K562 (cell line): ENCODE measurements around the gene PRELID3B. TPM values are rescaled to one million over a fixed set of nuclear protein-coding genes. Genes with fewer than 3 reads are reported as not detected.

ENCODE experiments used
- ATAC-seq: fragments of 200-7000 bp; cut with Tn5 transposase; 3 replicates; pipeline ENCODE4 v1.9.1; 2020; ENCODE audit warnings: moderate library complexity
- BruUV-seq: library from RNA; stranded (reverse); fragments of 400-500 nt; replicated peaks from 2 replicates; lab custom pipeline; 2021; lab: Mats Ljungman, UMichigan
- CTCF ChIA-PET: fragments of 300-600 bp; formaldehyde crosslinking; extraction: SDS; loops from one replicate; lab custom pipeline; 2021; ENCODE audit warnings: low intra/inter-chr PET ratio; lab: Yijun Ruan, JAX
- POLR2A ChIA-PET: fragments of 300-600, 350-650 bp; sonication (Branson Sonifier 250); formaldehyde crosslinking; extraction: SDS; loops from one replicate; lab custom pipeline; 2021; ENCODE audit warnings: antibody characterized with exemption, inconsistent platforms; lab: Yijun Ruan, JAX
- DNase-seq, 4 experiments: peaks; one replicate each; pipeline versions ENCODE4 v3.0.0 to v3.0.0-alpha.2; 2011 to 2018; ENCODE audit warnings: low spot score in 3 of 4, mixed read lengths in 3 of 4; ENCODE audit errors: extremely low read depth in 1 of 4
- FAIRE-seq: peaks from 2 replicates; lab custom pipeline; 2011; peaks lifted over from hg19 to GRCh38; lab: Jason Lieb, UNC
- H2AFZ ChIP-seq: 2 replicates; pipeline ENCODE4 v1.6.0; 2011; ENCODE audit warnings: low read depth, low read length, control low read depth, inconsistent platforms
- H3K27ac ChIP-seq: fragments of 200-600 bp; 3 replicates; pipeline ENCODE4 v1.8.0; 2011; ENCODE audit warnings: low read depth, mild to moderate bottlenecking, control low read depth, inconsistent platforms, low read length, moderate library complexity, mixed read lengths; ENCODE audit errors: extremely low read depth
- H3K27me3 ChIP-seq, 2 experiments: fragments of 300-600 bp in 1 of 2; 2 replicates in 1 of 2; 3 replicates in 1 of 2; pipeline versions ENCODE4 v1.6.0 to v1.8.0; 2011; ENCODE audit warnings: inconsistent platforms in 2 of 2, low read length in 2 of 2, mild to moderate bottlenecking in 1 of 2, mixed read lengths in 1 of 2, moderate library complexity in 1 of 2; ENCODE audit not compliant: control insufficient read depth in 2 of 2, insufficient read depth in 2 of 2
- H3K36me3 ChIP-seq: fragments of 300-600 bp; 3 replicates; pipeline ENCODE4 v1.8.0; 2011; ENCODE audit warnings: mild to moderate bottlenecking, low read length, inconsistent platforms; ENCODE audit not compliant: control insufficient read depth, insufficient read depth
- H3K4me1 ChIP-seq, 2 experiments: fragments of 200-600 bp in 1 of 2; replicated peaks in 1 of 2; 2 replicates in 1 of 2; 3 replicates in 1 of 2; pipeline versions ENCODE4 v1.5.1 to v1.8.0; 2011; ENCODE audit warnings: inconsistent platforms in 2 of 2, low read length in 2 of 2, mild to moderate bottlenecking in 1 of 2, mixed read lengths in 1 of 2, moderate library complexity in 1 of 2; ENCODE audit not compliant: control insufficient read depth in 2 of 2, insufficient read depth in 2 of 2
- H3K4me2 ChIP-seq: 2 replicates; pipeline ENCODE4 v1.6.1; 2011; ENCODE audit warnings: low read length, control low read depth, inconsistent platforms, mixed read lengths; ENCODE audit not compliant: insufficient read depth
- H3K4me3 ChIP-seq: fragments of 200-600 bp; sonication (generic), shearing (Covaris generic); 2 replicates; pipeline ENCODE4 v1.5.1; 2016; ENCODE audit warnings: control low read depth, inconsistent platforms
- H3K79me2 ChIP-seq: fragments of 200-600 bp; 3 replicates; pipeline ENCODE4 v1.8.0; 2011; ENCODE audit warnings: low read length, inconsistent platforms; ENCODE audit not compliant: control insufficient read depth, insufficient read depth
- H3K9ac ChIP-seq, 2 experiments: 2 replicates each; pipeline versions ENCODE4 v1.6.0 to v1.6.1; 2011; ENCODE audit warnings: low read depth in 2 of 2, low read length in 2 of 2, control low read depth in 1 of 2, inconsistent platforms in 1 of 2, mild to moderate bottlenecking in 1 of 2, mixed read lengths in 1 of 2; ENCODE audit not compliant: insufficient read depth in 1 of 2
- H3K9me1 ChIP-seq: one replicate; pipeline ENCODE4 v1.6.0; 2011; ENCODE audit warnings: inconsistent platforms, mild to moderate bottlenecking, low read length, moderate library complexity; ENCODE audit not compliant: control insufficient read depth, insufficient read depth
- H3K9me3 ChIP-seq: replicated peaks from 2 replicates; pipeline ENCODE4 v1.5.1; 2011; ENCODE audit warnings: low read depth, low read length, inconsistent platforms; ENCODE audit not compliant: control insufficient read depth, insufficient read depth
- H4K20me1 ChIP-seq: replicated peaks from 2 replicates; pipeline ENCODE4 v1.6.1; 2011; ENCODE audit warnings: low read length, inconsistent platforms, mixed read lengths; ENCODE audit not compliant: control insufficient read depth, insufficient read depth
- BACH1 ChIP-seq: fragments of 200-800 bp; sonication (Bioruptor generic); IDR thresholded peaks from 2 replicates; pipeline ENCODE4 v1.6.1; 2016; ENCODE audit warnings: missing genetic modification characterization, missing compliant biosample characterization
- JUN ChIP-seq, 2 experiments: sonication (generic) in 1 of 2; formaldehyde crosslinking in 1 of 2; IDR thresholded peaks; 2 replicates each; pipeline versions ENCODE4 v1.6.1 to v1.8.0; 2012 to 2022; ENCODE audit warnings: borderline replicate concordance in 2 of 2, mild to moderate bottlenecking in 2 of 2, improper control_type of control experiment in 1 of 2, low read depth in 1 of 2, low read length in 1 of 2, missing genetic modification reagents in 1 of 2
- LCOR ChIP-seq: sonication (generic); formaldehyde crosslinking; IDR thresholded peaks from 2 replicates; pipeline ENCODE4 v1.8.0; 2022; ENCODE audit warnings: mild to moderate bottlenecking, missing genetic modification reagents
- POLR2AphosphoS5 ChIP-seq: IDR thresholded peaks from 2 replicates; pipeline ENCODE4 v1.6.1; 2011; ENCODE audit warnings: mild to moderate bottlenecking, low read depth, low read length, moderate library complexity; ENCODE audit not compliant: control insufficient read depth, insufficient read depth
- RBFOX2 ChIP-seq: fragments of 200-400 bp; formaldehyde crosslinking; IDR thresholded peaks from 2 replicates; pipeline ENCODE4 v1.6.1; 2017; ENCODE audit warnings: low read depth, mild to moderate bottlenecking, low read length, moderate library complexity
- YBX1 ChIP-seq: fragments of 450-650 bp; IDR thresholded peaks from 2 replicates; pipeline ENCODE4 v1.7.1; 2016; ENCODE audit warnings: mild to moderate bottlenecking
- ZNF384 ChIP-seq: IDR thresholded peaks from 2 replicates; pipeline ENCODE4 v1.6.1; 2012; ENCODE audit warnings: low read depth, low read length, improper control_type of control experiment
- ZNF511 ChIP-seq: sonication (generic); formaldehyde crosslinking; IDR thresholded peaks from 2 replicates; pipeline ENCODE4 v1.8.0; 2022; ENCODE audit warnings: mild to moderate bottlenecking, missing genetic modification reagents
- ZNF589 ChIP-seq: fragments of 200-800 bp; sonication (Bioruptor generic); IDR thresholded peaks from 2 replicates; pipeline ENCODE4 v1.6.1; 2016; ENCODE audit warnings: low read depth, missing genetic modification characterization, missing compliant biosample characterization
- ZNF644 ChIP-seq: fragments of 200-800 bp; sonication (Bioruptor generic); IDR thresholded peaks from 2 replicates; pipeline ENCODE4 v1.6.1; 2016; ENCODE audit warnings: low read depth, missing genetic modification characterization, missing compliant biosample characterization
- WGBS: fragments of 100-300 bp; shearing (Covaris generic); methylation state at CpG from one replicate; pipeline ENCODE4 v1.1.6; 2016; ENCODE audit warnings: low coverage, mixed read lengths; ENCODE audit not compliant: insufficient coverage; ENCODE audit errors: missing lambda C conversion rate; 5-methylcytosine and 5-hydroxymethylcytosine counted together
- in situ Hi-C: fragments of 300-500 bp; cut with MboI; formaldehyde crosslinking; loops from 4 replicates; pipeline ENCODE4 v1.15.0; 2018; ENCODE audit warnings: inconsistent platforms, mixed read lengths
- intact Hi-C: fragments of 100-400 bp; cut with micrococcal nuclease; formaldehyde crosslinking; loops from 2 replicates; pipeline ENCODE4 v1.14.2; 2022
- polyA plus RNA-seq, 8 experiments: library from polyadenylated mRNA; depleted of rRNA in 4 of 8; stranded (reverse) in 5 of 8; unstranded in 3 of 8; fragments of >200 nt; fragmentation: Nextera tagmentation in 2 of 8; fragmentation: Illumina TruSeq in 1 of 8; extraction: Ambion mirVana in 2 of 8; extraction: Trizol in 1 of 8; gene quantifications; 2 replicates each; pipeline versions ENCODE4 v1.2.1 to v1.2.3, GENCODE V29; 2011 to 2014; ENCODE audit warnings: inconsistent platforms in 1 of 8, missing spikeins in 1 of 8
- total RNA-seq, 7 experiments: library from RNA; depleted of rRNA in 6 of 7; stranded (reverse); fragments of >200 nt in 6 of 7; fragmentation: Illumina TruSeq in 2 of 7; extraction: Trizol in 2 of 7; gene quantifications; 2 replicates each; pipeline versions ENCODE4 v1.2.1 to v1.2.3, GENCODE V29; 2011 to 2021; ENCODE audit warnings: low replicate concordance in 1 of 7
- TF ChIP-seq, protein P1 (sequence below), 2 experiments: fragments of 250-450 bp in 1 of 2; fragments of 450-650 bp in 1 of 2; sonication (Bioruptor Pico) in 1 of 2; IDR thresholded peaks; 2 replicates each; pipeline versions ENCODE4 v1.6.1 to v1.8.0; 2016 to 2021; ENCODE audit warnings: mild to moderate bottlenecking in 2 of 2, moderate library complexity in 2 of 2, missing compliant biosample characterization in 1 of 2, missing genetic modification characterization in 1 of 2

PRELID3B gene
- total and polyA plus RNA-seq, 9 of the 15 experiments (the other 6 are each of a cell fraction or from before 2014, with no cell fraction given) = 77.0 to 186 (median 101) TPM

DNA sequence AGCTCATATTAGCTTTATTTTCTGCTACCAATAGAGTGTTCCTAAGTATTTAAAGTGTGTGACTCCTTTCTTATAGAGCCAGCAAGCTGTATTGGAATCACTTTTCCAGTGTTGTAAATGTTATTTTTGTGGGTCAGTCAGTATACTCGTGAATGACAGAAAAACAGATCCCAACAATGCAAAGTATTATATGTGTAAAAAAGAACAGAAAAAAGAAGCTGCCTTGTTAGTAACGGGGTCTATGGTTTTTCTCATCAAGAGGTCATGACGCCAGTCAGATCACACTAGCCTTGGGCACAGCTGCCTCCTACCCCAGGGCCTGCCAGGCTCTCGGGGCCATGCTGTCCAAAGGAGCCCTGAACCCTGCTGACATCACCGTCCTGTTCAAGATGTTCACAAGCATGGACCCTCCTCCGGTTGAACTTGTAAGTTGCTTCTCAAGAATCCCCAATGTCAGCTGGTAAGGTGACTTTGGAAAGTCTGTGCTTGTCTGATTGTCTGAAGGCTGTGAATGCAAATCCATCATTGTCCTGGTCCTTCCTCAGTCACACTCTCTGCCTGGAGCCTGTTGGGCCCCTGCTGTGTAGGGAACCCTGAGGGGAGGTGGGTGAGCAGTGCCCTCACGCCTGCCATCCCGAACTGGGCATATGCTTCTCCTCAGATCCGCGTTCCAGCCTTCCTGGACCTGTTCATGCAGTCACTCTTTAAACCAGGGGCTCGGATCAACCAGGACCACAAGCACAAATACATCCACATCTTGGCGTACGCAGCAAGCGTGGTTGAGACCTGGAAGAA, 51.7 kb downstream of the PRELID3B start:
- 99% methylated on average over 13 of the region's 14 CpGs for WGBS
- ChIA-PET POLR2A (interaction anchor here (0.6 to 4.0 kb wide), 7 partner anchors 7 to 41 kb away, joined by 3 to 29 read pairs (median 3); partner anchors contain the start of genes ATP5F1E and NELFCD), CTCF (no interaction called here)
- H3K27ac ChIP-seq = no peak overlapping the region
- H3K9me3 ChIP-seq = no peaks in the 10 kb centered on the region
- peaks cover 98% of the 10 kb centered on the region for H3K36me3 ChIP-seq
- peaks cover 0 to 4% of the 10 kb centered on the region in 2 experiments; a peak in 1 of 5 replicates for H3K4me1 ChIP-seq
- no peak overlapping the region for H3K4me2 ChIP-seq
- peaks cover 18% of the 10 kb centered on the region for H3K79me2 ChIP-seq
- H3K27me3 ChIP-seq = no peaks in the 10 kb centered on the region
- TF ChIP-seq RBFOX2 (no peak), POLR2AphosphoS5 (no peak), ZNF384 (no peak), ZNF589 (CRISPR knock-in tag) (no peak), YBX1 (no peak), ZNF644 (tag) (no peak), LCOR (CRISPR knock-in tag) (no peak), BACH1 (tag) (no peak), ZNF511 (CRISPR knock-in tag) (no peak), JUN (IDR thresholded peaks at IDR 0.05; ENCODE audit: borderline replicate concordance, low read depth, low read length) (no peak), JUN (CRISPR knock-in tag; IDR thresholded peaks at IDR 0.05; ENCODE audit: borderline replicate concordance) (no peak)
- TF ChIP-seq, protein P1, sequence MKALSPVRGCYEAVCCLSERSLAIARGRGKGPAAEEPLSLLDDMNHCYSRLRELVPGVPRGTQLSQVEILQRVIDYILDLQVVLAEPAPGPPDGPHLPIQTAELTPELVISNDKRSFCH (CRISPR knock-in tag; IDR thresholded peaks at IDR 0.05) = no peak
- TF ChIP-seq, protein P1 (tag; IDR thresholded peaks at IDR 0.05) = no peak
- no peak for FAIRE-seq
- no peaks in the 10 kb centered on the region for H3K9me1 ChIP-seq
- 0 out of 2 replicates have a peak, but pooled peaks cover 4% of the 10 kb centered on the region for H4K20me1 ChIP-seq
- intact Hi-C loops (no loop called here), in situ Hi-C loops (no loop called here)
- no peak overlapping the region for H3K4me3 ChIP-seq
- no peak overlapping the region for H3K9ac ChIP-seq
- no peak for DNase-seq
- no peak for ATAC-seq
- no peak overlapping the region for H2AFZ ChIP-seq
- no TSS peak for BruUV-seq
